Stomach (tissue), 9 donors: ENCODE results near the gene CSAG1. TPM values are rescaled to one million over a fixed set of nuclear protein-coding genes. Genes with fewer than 3 reads are reported as not detected.
"Not testable (repeated sequence)": the region's sequence is repeated elsewhere in the genome, so short reads cannot be mapped to it uniquely, and the experiment has no call there.

Source experiments
- DNase-seq, 2 donors: peaks; one replicate each; pipeline versions ENCODE4 v3.0.0 to v3.0.0-alpha.2; 2013 to 2019
- H3K27ac ChIP-seq, 5 donors: fragments of 200-600 bp in 4 of 5; sonication (generic) in 4 of 5; one replicate each; pipeline ENCODE4 v1.5.1; 2013 to 2019; ENCODE audit warnings: mild to moderate bottlenecking in 1 of 5, moderate library complexity in 1 of 5
- H3K27me3 ChIP-seq, 3 donors: fragments of 200-600 bp; sonication (generic); one replicate each; pipeline ENCODE4 v1.5.1; 2017 to 2019; ENCODE audit warnings: mixed run types in 1 of 3
- H3K36me3 ChIP-seq, 4 donors: fragments of 200-600 bp; sonication (generic); 1 replicate in 3 of 4; 2 replicates in 1 of 4; pipeline ENCODE4 v1.5.1; 2016 to 2019
- H3K4me1 ChIP-seq, 4 donors: fragments of 200-600 bp; sonication (generic); one replicate each; pipeline ENCODE4 v1.5.1; 2016 to 2019
- H3K4me3 ChIP-seq, 4 donors: fragments of 200-600 bp; sonication (generic) in 3 of 4; one replicate each; pipeline ENCODE4 v1.5.1; 2016 to 2019; ENCODE audit warnings: mild to moderate bottlenecking in 1 of 4
- H3K9me3 ChIP-seq, 4 donors: fragments of 200-600 bp; sonication (generic); one replicate each; pipeline ENCODE4 v1.5.1; 2016 to 2019
- CTCF ChIP-seq, 7 experiments: fragments of 450-650 bp in 4 of 7; fragments of 200-600 bp in 3 of 7; sonication (generic) in 3 of 7; IDR thresholded peaks; one replicate each; pipeline ENCODE4 v1.5.1; 2016 to 2019; ENCODE audit warnings: antibody characterized with exemption in 7 of 7, control low read depth in 2 of 7, mild to moderate bottlenecking in 1 of 7
- EP300 ChIP-seq: sonication (generic); formaldehyde crosslinking; IDR thresholded peaks from one replicate; pipeline ENCODE4 v1.6.1; 2017; ENCODE audit warnings: antibody characterized with exemption
- POLR2A ChIP-seq, 4 donors: fragments of 450-650 bp; IDR thresholded peaks; one replicate each; pipeline ENCODE4 v1.6.1; 2016; ENCODE audit warnings: antibody characterized with exemption in 4 of 4, control low read depth in 2 of 4, mild to moderate bottlenecking in 1 of 4, moderate library complexity in 1 of 4
- POLR2AphosphoS5 ChIP-seq, 3 donors: sonication (generic); formaldehyde crosslinking; IDR thresholded peaks; one replicate each; pipeline ENCODE4 v1.6.1; 2016; ENCODE audit warnings: antibody characterized with exemption in 3 of 3
- WGBS, 5 donors: extraction: QIAGEN DNeasy Blood & Tissue Kit in 3 of 5; methylation state at CpG; one replicate each; pipeline versions ENCODE4 v1.1.5 to v1.1.7; 2013 to 2018; 5-methylcytosine and 5-hydroxymethylcytosine counted together
- intact Hi-C: fragments of 100-400 bp; cut with DNase I; formaldehyde crosslinking; loops from one replicate; pipeline ENCODE4 v1.15.1; 2023; ENCODE audit warnings: low total_unique reads
- polyA plus RNA-seq, 3 donors: library from polyadenylated mRNA; stranded (reverse); fragments of 200-250 nt; gene quantifications; one replicate each; pipeline ENCODE4 v1.2.3, GENCODE V29; 2013
- total RNA-seq, 5 donors: library from RNA; depleted of rRNA; stranded (reverse); fragments of >200 nt; gene quantifications; one replicate each; pipeline versions ENCODE4 v1.1.0 to v1.2.3, GENCODE V29; 2014 to 2016
- donor health status: healthy with polysubstance abuse.
- donor health status: Bipolar disorder and iron deficiency.
- donor health status: healthy.

The CSAG1 gene
- total and polyA plus RNA-seq, 8 donors, result not detected

GRCh38 chrX:152725409-152725808, 8.1 kb downstream of the CSAG1 start:
- H3K9me3 ChIP-seq, result no peaks in the 10 kb centered on the region
- H3K4me3 ChIP-seq, result no peak overlapping the region
- no peak for TF ChIP-seq CTCF (IDR thresholded peaks at IDR 0.05)
- TF ChIP-seq POLR2AphosphoS5 (IDR thresholded peaks at IDR 0.05), result no peak
- no peak for TF ChIP-seq EP300
- TF ChIP-seq POLR2A (IDR thresholded peaks at IDR 0.05), result no peak
- intact Hi-C loops, result no loop called here
- no peaks in the 10 kb centered on the region for H3K36me3 ChIP-seq
- DNase-seq, result no peak
- peaks cover 0 to 4% (median 0%) of the 10 kb centered on the region in 3 donors for H3K27me3 ChIP-seq
- H3K27ac ChIP-seq, result no peak overlapping the region
- 58 to 73% (median 65%) methylated on average over 6 to 7 of the region's 7 CpGs for WGBS, 5 donors
- H3K4me1 ChIP-seq, result no peaks in the 10 kb centered on the region

- WGBS, 5 donors, result no CpG with 5 or more reads among the region's 35 CpGs
- H3K4me1 ChIP-seq, intact Hi-C loops, H3K4me3 ChIP-seq, H3K36me3 ChIP-seq, DNase-seq, H3K27ac ChIP-seq, H3K27me3 ChIP-seq, H3K9me3 ChIP-seq: not testable (repeated sequence)
Observed at GRCh38 chrX:152713815-152714787, 19.4 kb downstream of the CSAG1 start, which contains the start of gene MAGEA2B. MAGEA2B (plus strand) TSS chrX:152714628; CDS start chrX:152717107, 2,479 bp downstream.

- H3K4me3 ChIP-seq, H3K27ac ChIP-seq, H3K4me1 ChIP-seq, H3K27me3 ChIP-seq, intact Hi-C loops, H3K9me3 ChIP-seq, DNase-seq, H3K36me3 ChIP-seq: not testable (repeated sequence)
- WGBS, 5 donors, result no CpG with 5 or more reads among the region's 5 CpGs
Observed at GRCh38 chrX:152713195-152713594, 20.3 kb downstream of the CSAG1 start.

GRCh38 chrX:152709173-152709572, 24.3 kb downstream of the CSAG1 start, which contains the start of gene CSAG2:
CSAG2 (minus strand) TSS chrX:152709273; CDS start chrX:152709112, 161 bp downstream.
- DNase-seq, H3K36me3 ChIP-seq, H3K9me3 ChIP-seq, H3K4me1 ChIP-seq, intact Hi-C loops, H3K27ac ChIP-seq, H3K27me3 ChIP-seq, H3K4me3 ChIP-seq: not testable (repeated sequence)
- WGBS, 5 donors, result no CpG with 5 or more reads among the region's 2 CpGs

- DNase-seq, H3K36me3 ChIP-seq, H3K27me3 ChIP-seq, intact Hi-C loops, H3K4me3 ChIP-seq, H3K4me1 ChIP-seq, H3K27ac ChIP-seq, H3K9me3 ChIP-seq: not testable (repeated sequence)
- WGBS, 5 donors, result 72 to 79% (median 77%) methylated on average over 2 to 4 of the region's 7 CpGs; no CpG with 5 or more reads in 1 of the 5 donors
Observed at GRCh38 chrX:152706500-152706899, 27.0 kb downstream of the CSAG1 start.

- intact Hi-C loops, result not testable (repeated sequence)
Observed at GRCh38 chrX:152700390-152700789, 33.1 kb downstream of the CSAG1 start.

GRCh38 chrX:152697952-152698931, 35.3 kb downstream of the CSAG1 start, which contains the start of gene MAGEA3:
MAGEA3 (plus strand) TSS chrX:152698794; CDS start chrX:152700833, 2,039 bp downstream.
- WGBS, 5 donors, result 72 to 95% (median 84%) methylated on average over 4 to 6 of the region's 34 CpGs; no CpG with 5 or more reads in 2 of the 5 donors
- intact Hi-C loops, H3K4me3 ChIP-seq: not testable (repeated sequence)

More at GRCh38 chrX:152700390-152700789, 33.1 kb downstream of the CSAG1 start:
- H3K36me3 ChIP-seq, H3K27me3 ChIP-seq, H3K4me3 ChIP-seq, H3K9me3 ChIP-seq, H3K27ac ChIP-seq, H3K4me1 ChIP-seq: not testable (repeated sequence)
- 77 to 97% (median 88%) methylated on average over 3 to 4 of the region's 5 CpGs; no CpG with 5 or more reads in 1 of the 5 donors for WGBS, 5 donors
- DNase-seq, result peak in 1 of 2 donors; percentile 20

GRCh38 chrX:152681012-152681411, 52.5 kb downstream of the CSAG1 start:
- H3K9me3 ChIP-seq, intact Hi-C loops, H3K36me3 ChIP-seq, H3K27ac ChIP-seq, H3K4me1 ChIP-seq, H3K4me3 ChIP-seq, DNase-seq, H3K27me3 ChIP-seq: not testable (repeated sequence)
- WGBS, 5 donors, result no CpG with 5 or more reads among the region's 3 CpGs

More at GRCh38 chrX:152697952-152698931, 35.3 kb downstream of the CSAG1 start, which contains the start of gene MAGEA3:
- not testable (repeated sequence) for H3K27me3 ChIP-seq, H3K36me3 ChIP-seq, H3K9me3 ChIP-seq, H3K27ac ChIP-seq, DNase-seq, H3K4me1 ChIP-seq
